Kidney tubule cell (primary cell): ENCODE measurements around the gene SSR1.
"Not testable (repeated sequence)": the region's sequence is repeated elsewhere in the genome, so short reads cannot be mapped to it uniquely, and the experiment has no call there.

ENCODE experiments used
- DNase-seq: peaks from one replicate; pipeline ENCODE4 v3.0.0-alpha.2; 2018; ENCODE audit warnings: low spot score

SSR1 gene

DNA sequence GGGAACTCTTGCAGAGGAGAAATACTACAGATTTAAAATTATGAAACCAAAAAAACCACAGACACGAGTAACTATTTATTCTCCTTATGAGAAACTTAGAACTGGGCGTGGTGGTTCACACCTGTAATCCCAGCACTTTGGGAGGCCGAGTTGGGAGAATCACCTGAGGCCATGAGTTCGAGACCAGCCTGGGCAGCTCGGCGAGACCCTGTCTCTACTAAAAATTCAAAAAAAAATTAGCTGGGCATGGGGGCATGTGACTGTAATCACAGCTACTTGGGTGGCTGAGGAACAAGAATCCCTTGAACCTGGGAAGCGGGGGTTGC, 36.8 kb downstream of the SSR1 start:
- DNase-seq, result no peak

GRCh38 chr6:7274525-7274924, 38.5 kb downstream of the SSR1 start:
- DNase-seq, result not testable (repeated sequence)

DNA sequence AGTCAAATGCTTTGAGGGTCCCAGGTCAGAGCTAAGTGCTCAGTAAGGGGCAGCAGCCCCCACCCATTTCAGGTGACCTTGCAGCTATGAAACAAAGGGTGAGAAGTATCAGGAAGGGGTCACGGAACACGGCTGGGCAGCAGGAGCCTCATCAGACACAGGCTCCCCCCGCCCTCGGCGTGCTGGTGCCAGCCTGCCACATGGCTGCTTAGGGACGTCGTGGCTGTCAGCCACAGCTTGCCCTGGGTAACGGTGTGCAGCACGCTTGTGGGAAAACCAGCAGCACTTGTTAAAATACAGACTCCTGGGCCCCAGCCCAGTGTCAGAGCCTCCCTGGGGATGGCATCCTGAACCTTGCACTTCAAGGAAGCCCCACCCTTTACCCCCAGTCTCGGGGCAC, 39.3 kb downstream of the SSR1 start:
- no peak for DNase-seq

DNA sequence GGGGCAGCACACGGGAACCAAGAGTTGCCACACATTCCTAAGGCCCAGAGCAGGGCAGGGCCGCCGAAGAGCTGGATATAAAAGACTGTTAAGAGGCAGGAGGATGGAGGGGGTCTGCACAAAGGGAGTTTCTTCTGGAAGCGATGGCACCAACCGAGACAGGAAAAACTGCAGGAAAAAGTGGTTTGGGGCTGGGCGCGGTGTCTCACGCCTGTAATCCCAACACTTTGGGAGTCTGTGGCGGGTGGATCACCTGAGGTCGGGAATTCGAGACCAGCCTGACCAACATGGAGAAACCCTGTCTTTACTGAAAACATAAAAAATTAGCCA, 41.8 kb downstream of the SSR1 start:
- DNase-seq, result no peak

DNA sequence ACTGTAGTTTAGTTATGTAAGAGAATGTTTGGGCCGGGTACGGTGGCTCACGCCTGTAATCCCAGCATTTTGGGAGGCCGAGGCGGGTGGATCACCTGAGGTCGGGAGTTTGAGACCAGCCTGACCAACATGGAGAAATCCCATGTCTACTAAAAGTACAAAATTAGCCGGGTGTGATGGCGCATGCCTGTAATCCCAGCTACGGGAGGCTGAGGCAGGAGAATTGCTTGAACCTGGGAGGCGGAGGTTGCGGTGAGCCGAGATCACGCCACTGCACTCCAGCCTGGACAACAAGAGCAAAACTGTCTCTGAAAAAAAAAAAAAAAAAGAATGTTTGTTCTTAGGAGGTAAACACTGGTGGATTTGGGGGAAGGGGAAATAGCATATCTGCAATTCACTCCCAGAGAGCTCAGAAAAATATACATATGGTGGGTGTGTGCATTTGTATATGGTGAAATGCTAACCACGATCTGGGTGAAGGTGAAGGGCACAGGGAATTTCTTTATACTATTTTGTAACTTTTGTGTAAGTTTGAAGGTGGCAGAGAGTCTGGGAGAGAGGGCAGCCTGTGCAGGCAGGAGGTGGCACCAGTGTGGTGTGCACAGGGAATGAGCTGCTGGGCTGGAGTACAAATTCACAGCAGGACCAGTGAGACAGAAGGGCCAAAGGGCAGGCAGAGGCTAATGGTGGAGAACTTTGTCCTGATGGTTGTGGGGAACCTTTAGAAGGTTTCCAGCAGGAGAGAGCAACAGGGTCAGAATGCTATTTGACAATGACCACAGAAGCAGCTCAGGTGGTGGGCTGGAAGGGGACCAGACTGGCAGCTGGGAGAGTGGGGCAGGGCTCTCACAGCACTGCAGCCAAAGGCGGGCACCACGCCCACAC, 42.4 kb downstream of the SSR1 start:
- no peak for DNase-seq

DNA sequence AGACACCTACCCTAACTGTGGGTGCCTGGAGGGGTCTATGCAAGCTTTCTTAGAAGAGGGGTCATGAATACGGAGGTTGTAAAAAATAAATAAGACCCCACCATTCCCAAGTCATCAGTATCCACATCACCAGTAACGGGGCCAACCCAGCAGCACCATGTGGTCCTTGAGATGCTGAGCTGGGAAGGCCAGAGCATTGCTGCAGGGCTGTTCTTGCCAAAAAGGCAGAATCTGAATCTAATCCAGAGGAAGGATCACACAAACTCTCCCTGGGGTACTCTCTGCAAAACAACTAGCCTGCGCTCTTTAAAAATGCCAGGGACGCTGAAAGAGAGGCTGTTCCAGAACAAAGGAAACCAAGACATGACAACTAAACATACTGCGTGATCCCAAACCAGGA, 43.2 kb downstream of the SSR1 start:
- DNase-seq, result no peak

- no peak for DNase-seq
These were observed 44.0 kb downstream of the SSR1 start for GRCh38 chr6:7268816-7269555.

- DNase-seq, result no peak
These were observed 44.6 kb downstream of the SSR1 start for GRCh38 chr6:7268362-7268761.

DNA sequence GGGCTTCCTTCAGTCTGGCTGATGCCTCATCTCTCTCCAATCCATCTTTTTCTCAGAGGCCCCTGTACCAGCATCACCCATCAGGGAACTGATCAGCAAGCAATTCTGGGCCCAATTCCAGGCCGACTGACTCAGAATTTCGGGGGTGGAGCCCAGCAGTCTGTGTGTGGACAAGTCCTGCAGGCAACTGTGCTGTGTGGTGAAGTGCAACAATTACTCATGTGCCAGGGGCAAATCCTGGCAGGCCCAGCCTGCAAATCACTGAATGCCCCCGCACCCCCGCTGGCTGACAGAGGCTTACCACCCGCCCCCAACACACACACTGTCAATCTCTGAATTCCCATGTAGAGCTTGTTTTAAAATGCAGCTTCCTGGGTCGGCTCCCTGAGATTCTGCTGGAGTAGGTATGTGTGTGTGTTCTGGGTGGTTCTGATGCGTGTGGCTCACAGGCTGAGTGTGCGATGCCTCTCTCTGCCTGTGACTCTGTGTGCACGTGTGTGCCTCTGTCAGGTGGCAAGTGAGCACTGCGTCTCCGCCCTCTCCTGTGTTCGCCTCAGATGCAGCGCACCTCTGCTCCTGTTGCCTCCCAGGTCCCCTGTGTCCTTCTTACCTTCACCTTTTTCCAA, 45.4 kb downstream of the SSR1 start:
- peak; percentile 97 for DNase-seq

DNA sequence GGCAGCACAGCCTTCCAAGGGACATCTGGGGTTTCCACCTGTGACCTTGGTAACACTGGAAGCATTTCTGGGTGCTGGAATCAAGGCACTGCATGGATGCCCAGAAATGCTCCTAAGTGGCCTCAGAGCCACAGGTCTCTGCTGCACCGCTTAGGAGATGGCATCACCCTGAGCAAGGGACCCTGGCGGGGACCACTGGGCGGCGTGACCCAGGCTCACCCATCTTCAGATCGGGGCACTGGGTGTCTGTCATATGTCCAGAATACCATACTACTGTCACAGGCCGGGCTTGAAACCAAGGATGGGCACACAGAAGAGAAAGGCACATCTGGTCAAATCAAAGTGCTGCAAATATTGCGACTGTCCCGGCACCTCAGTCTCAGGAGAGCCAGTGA, 45.9 kb downstream of the SSR1 start:
- no peak for DNase-seq

- DNase-seq, result not testable (repeated sequence)
These were observed 47.6 kb downstream of the SSR1 start for GRCh38 chr6:7265385-7265726.

DNA sequence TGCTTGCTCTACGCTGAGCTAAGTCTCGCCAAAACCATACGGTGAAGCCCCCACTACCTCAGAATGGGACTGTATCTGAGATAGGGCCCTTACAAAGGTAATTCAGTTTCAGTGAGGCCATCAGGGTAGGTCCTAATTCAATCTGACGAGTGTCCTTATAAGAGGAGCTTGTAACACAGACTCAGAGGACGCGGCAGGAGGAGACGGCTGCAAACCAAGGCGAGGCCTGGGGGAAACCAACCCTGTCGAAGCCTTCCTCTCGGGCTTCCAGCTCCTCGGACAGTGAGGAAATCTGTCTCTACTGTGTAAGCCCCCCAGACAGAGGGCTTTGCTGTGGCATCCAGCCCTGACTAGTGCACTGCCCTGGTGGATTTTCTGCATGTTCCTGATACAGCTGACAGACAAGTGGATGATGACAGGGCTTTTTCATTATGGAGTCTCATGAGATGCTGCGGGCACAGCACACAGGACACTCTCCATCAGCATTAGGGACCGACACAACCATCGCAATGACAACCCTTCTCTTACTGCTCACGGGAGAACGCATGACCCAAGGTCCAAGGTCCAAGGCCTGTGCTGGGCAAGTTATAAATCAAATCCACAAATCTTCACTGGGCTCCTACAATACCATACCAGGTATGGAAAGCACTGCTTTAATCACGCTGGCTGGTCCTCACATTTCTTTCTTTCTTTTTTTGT, 48.2 kb downstream of the SSR1 start:
- no peak for DNase-seq

DNA sequence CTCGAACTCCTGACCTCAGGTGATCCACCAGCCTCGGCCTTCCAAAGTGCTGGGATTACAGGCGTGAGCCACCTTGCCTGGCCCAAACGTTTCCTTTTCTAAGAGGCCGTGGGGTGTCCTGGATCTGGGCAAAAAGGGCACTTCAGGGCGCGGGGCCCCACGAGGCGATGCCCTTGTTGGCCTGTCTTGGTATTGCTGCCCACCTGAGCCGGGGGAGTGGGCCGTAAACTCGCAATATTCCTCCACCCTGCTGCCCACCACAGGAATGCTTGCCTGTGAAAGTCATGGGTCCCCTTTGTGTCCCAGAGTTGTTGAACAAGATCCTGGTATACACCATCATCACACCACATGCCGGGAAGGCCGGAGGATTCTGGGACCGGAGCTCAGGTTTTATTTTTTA, 49.0 kb downstream of the SSR1 start:
- DNase-seq, result no peak

DNA sequence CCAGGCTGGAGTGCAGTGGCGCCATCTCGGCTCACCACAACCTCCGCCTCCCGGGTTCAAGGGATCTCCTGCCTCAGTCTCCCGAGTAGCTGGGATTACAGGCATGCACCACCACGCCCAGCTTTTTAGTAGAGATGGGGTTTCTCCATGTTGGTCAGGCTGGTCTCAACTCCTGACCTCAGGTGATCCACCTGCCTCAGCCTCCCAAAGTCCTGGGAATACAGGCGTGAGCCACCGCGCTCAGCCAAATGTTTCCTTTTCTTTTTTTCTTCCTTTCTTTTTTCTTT, 49.5 kb downstream of the SSR1 start:
- DNase-seq, result not testable (repeated sequence)

GRCh38 chr6:7262746-7263518, 50.1 kb downstream of the SSR1 start:
- no peak for DNase-seq

DNA sequence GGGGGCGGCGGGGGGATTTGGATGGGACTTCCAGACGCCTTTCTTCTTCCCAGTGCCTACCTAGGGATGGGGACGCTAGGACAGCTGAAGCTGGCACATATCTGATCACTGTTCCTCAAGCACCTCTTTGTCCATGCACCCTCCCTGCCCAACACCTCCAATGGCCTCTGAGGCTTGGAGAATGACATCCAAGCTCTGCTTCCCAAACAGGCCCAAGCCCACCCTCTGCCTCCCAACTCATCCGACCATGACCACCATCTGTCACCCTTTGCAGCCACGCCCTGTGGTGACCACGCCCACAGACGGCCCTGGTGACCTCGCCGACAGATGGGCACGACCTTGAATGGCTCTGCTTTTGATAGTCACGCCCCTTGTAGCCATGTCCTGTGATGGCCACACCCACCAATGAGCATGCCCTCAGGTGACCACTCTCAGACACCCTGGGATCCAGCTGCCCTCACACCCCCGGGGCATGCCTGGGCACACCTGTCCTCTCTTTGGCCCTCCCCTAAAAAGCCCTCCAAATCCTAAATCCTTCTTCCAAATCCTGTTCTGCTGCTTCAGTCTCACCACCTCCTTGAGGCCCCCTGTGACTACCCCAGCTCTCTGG, 51.0 kb downstream of the SSR1 start:
- peak; percentile 33 for DNase-seq

GRCh38 chr6:7261032-7261841, 51.8 kb downstream of the SSR1 start:
- DNase-seq, result peak; percentile 96

DNA sequence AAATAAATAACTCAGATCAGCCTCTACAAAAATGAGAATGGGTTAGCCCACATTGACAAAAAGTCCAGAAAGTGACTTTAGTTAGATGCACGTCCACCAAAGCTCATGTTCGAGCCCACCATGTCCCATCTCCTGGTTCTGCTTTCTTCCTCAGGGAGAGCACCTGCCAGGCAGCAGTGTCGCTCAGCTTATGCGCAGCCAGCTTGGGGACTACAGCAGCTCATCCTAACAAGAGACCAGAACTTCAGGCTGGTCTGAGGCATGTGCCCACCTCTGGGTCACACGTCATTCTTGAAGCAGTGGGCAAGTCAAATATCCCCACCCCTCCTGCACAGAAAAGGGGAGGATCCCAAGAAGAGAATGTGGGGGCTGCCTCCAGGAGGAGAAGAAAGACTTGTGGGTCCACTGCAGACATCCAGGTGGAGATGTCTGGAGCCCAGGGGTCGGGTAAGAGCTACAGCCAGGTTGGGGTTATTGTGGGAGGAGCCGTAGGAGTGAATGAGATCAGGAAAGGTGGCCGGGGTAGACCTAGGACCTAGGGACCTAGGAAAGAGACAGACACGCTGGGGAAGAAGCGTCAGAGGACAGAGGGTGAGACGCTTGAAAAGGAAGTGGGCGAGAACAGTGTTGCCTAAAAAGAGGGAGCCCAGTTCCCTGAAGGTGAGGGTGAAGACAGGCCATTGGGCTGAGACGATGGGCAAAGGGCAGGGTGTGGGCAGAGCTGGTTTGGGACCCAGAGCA, 52.5 kb downstream of the SSR1 start:
- DNase-seq, result no peak

DNA sequence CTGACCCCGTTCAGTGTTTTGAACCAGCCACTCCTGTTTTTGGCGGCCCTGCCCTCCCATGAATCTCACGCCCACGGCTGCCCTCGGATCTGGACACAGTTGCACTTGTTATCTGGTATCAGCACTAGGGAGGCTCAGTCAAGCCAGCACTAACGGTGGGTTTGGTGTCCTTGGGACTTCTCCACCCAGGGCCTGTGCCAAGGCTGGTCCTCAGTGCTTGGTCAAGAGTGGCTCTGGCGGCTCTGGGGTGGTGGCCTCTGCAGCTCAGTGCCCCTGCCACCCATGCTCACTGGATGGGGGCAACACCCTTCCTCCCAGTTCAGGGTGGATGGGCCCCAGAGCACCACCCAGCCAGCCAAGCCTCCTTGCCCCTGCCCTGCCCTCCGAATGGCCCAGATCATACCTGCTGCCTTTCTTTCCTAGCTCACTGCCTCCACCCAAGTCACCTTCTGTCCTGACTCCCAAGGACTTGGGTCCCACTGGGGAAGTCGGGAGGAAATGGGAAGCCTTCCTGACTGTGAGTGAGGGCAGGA, 54.7 kb downstream of the SSR1 start:
- DNase-seq, result no peak
